ENCODE measurements around the gene ACOT12. TPM values are rescaled to one million over a fixed set of nuclear protein-coding genes. Genes with fewer than 3 reads are reported as not detected.
A peak's percentile ranks its signal among the peaks of the same experiment; 100 is the strongest.
"Not testable (repeated sequence)": the region's sequence is repeated elsewhere in the genome, so short reads cannot be mapped to it uniquely, and the experiment has no call there.

ACOT12 gene
- total RNA-seq, 2 donors from 2014 or later = not detected

DNA sequence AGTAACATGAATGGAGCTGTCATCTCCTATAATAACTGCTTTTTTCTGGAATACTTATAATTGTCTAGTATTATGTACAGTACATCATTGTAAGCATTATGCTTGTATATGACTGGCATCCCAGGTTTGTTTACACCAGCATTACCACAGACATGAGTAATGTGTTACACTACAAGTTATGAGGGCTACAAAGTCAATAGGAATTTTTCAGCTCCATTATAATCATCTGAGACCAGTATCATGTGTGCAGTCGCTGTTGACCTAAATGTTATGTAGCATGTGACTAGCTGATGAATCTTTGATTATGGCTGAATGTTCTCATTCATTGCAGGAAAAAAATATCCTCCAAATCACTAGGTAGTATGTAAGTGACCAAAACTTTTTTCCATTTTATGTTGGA is 90.4 kb downstream of the ACOT12 start:
- intact Hi-C loops (cut with DNase I) = no loop called here
- Histone ChIP-seq H3K27ac (no peak overlapping the region), H3K9me3 (no peaks in the 10 kb centered on the region), H3K36me3 (replicated peaks in 1 of 2; ENCODE audit: insufficient read depth in 1 of 2, low read depth in 2 of 2) (no peaks in the 10 kb centered on the region), H3K27me3 (no peaks in the 10 kb centered on the region), H3K4me3 (no peak overlapping the region), H3K4me1 (peaks cover 26% of the 10 kb centered on the region)
- DNase-seq (no peak), ATAC-seq (no peak)
- WGBS, 2 donors = 68 to 88% methylated on average over 1 of the region's 1 CpG
- TF ChIP-seq POLR2A (IDR thresholded peaks at IDR 0.05) = no peak
- TF ChIP-seq, protein P1, sequence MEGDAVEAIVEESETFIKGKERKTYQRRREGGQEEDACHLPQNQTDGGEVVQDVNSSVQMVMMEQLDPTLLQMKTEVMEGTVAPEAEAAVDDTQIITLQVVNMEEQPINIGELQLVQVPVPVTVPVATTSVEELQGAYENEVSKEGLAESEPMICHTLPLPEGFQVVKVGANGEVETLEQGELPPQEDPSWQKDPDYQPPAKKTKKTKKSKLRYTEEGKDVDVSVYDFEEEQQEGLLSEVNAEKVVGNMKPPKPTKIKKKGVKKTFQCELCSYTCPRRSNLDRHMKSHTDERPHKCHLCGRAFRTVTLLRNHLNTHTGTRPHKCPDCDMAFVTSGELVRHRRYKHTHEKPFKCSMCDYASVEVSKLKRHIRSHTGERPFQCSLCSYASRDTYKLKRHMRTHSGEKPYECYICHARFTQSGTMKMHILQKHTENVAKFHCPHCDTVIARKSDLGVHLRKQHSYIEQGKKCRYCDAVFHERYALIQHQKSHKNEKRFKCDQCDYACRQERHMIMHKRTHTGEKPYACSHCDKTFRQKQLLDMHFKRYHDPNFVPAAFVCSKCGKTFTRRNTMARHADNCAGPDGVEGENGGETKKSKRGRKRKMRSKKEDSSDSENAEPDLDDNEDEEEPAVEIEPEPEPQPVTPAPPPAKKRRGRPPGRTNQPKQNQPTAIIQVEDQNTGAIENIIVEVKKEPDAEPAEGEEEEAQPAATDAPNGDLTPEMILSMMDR (IDR thresholded peaks at IDR 0.05) = no peak

GRCh38 chr5:81302596-81302995 is 91.3 kb downstream of the ACOT12 start:
- Histone ChIP-seq H3K36me3 (replicated peaks in 1 of 2; ENCODE audit: insufficient read depth in 1 of 2, low read depth in 2 of 2) (no peaks in the 10 kb centered on the region), H3K4me1 (peaks cover 26% of the 10 kb centered on the region), H3K4me3 (no peak overlapping the region), H3K27ac (no peak overlapping the region), H3K9me3 (no peaks in the 10 kb centered on the region), H3K27me3 (no peaks in the 10 kb centered on the region)
- DNase-seq (no peak), ATAC-seq (no peak)
- WGBS, 2 donors = 85 to 89% methylated on average over 5 of the region's 5 CpGs
- TF ChIP-seq POLR2A (IDR thresholded peaks at IDR 0.05) = no peak
- TF ChIP-seq, protein P1 (IDR thresholded peaks at IDR 0.05) = no peak
- intact Hi-C loops (cut with DNase I) = no loop called here

DNA sequence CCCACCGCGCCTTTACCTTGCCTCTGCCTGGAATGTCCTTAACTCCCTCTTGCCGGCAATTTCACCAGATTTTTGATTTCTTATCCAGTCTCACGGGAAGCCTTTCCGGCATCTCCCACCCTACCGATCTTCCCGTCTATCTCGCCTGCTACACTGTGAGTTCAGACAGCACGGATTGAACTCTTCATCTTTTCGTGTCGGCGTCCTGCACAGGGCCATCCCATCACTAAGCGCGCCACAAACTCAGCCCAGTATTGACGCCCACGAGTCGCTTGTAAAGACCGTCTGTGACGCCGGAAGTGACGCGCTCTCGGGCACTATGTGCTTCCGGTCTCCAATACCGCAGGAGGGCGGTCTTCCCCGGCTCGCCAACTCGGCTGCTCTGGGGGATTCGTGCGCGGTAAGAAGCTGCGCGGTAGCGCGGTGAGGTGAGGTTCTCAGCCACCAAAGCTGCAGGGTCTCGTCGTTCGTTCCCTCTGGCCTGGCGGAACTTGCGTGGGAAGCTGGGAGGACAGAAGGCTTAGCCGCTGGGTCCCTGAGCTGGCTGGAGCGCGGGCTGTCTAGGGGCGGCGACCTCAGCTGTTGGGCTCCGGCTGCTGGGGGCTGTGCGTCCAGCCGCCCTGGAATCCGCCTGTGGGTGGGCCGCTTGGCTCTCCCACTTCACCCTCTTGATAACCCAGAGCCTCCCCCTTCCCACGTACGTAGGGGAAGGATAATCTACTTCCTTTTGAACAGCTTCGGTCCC is 92.5 kb downstream of the ACOT12 start, which contains the start of gene ZCCHC9:
Gene ZCCHC9 (plus strand): TSS at position 317 of the 745 bp plus-strand sequence. CDS start 3,171 bp downstream, outside the sequence.
- Histone ChIP-seq H3K27ac (peak within 1 kb of the TSS; percentile 68 to 87 (median 82)), H3K4me3 (peak within 1 kb of the TSS; percentile 88), H3K4me1 (peaks cover 26% of the 10 kb centered on the region), H3K36me3 (replicated peaks in 1 of 2; ENCODE audit: insufficient read depth in 1 of 2, low read depth in 2 of 2) (no peaks in the 10 kb centered on the region), H3K27me3 (no peaks in the 10 kb centered on the region), H3K9me3 (no peaks in the 10 kb centered on the region)
- peak; percentile 91 to 94 (median 93) for DNase-seq
- TF ChIP-seq POLR2A (IDR thresholded peaks at IDR 0.05) = peak; percentile 76 to 92 (median 91)
- TF ChIP-seq, protein P1 (IDR thresholded peaks at IDR 0.05) = peak in 5 of 7 experiments; percentile 16 to 53 (median 46)
- peak; percentile 97 for ATAC-seq
- intact Hi-C loops (cut with DNase I) = no loop called here
- WGBS, 2 donors = 0 to 1% methylated on average over 31 to 54 of the region's 54 CpGs

- peak overlapping the region; percentile 68 to 87 (median 82) for H3K27ac ChIP-seq
- TF ChIP-seq, protein P1 (IDR thresholded peaks at IDR 0.05) = no peak
- TF ChIP-seq POLR2A (IDR thresholded peaks at IDR 0.05) = no peak
- H3K4me3 ChIP-seq = peak overlapping the region; percentile 88
- no peaks in the 10 kb centered on the region for H3K27me3 ChIP-seq
- no peaks in the 10 kb centered on the region for H3K36me3 ChIP-seq (replicated peaks in 1 of 2; ENCODE audit: insufficient read depth in 1 of 2, low read depth in 2 of 2)
- intact Hi-C loops (cut with DNase I) = no loop called here
- peaks cover 26% of the 10 kb centered on the region for H3K4me1 ChIP-seq
- ATAC-seq = no peak
- WGBS, 2 donors = 0 to 2% methylated on average over 2 of the region's 2 CpGs
- DNase-seq = no peak
- no peaks in the 10 kb centered on the region for H3K9me3 ChIP-seq
Measured at GRCh38 chr5:81300921-81301270, 93.0 kb downstream of the ACOT12 start.

DNA sequence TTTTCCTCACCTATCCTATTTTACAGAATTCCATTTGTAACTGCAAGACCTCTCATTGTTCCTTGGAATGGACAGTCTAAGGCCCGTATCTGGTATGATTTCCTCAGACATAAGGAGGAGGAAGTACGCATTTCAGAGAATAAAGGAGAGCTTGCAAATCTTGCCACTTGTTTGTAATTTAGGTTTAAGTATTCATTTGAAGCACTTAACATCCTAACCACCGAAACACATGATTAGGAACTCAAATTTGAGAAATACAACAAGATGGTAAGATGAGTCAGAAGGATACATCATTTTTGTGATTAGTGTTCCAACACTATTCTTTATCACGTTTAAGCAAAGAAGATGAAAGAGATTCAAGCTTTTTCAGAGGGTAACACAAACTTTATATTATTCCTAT is 96.4 kb downstream of the ACOT12 start:
- no peak for TF ChIP-seq POLR2A (IDR thresholded peaks at IDR 0.05)
- TF ChIP-seq, protein P1 (IDR thresholded peaks at IDR 0.05) = no peak
- ATAC-seq (no peak), DNase-seq (no peak)
- 74 to 81% methylated on average over 4 of the region's 4 CpGs for WGBS, 2 donors
- Histone ChIP-seq H3K27me3 (no peaks in the 10 kb centered on the region), H3K9me3 (no peaks in the 10 kb centered on the region), H3K36me3 (replicated peaks in 1 of 2; ENCODE audit: insufficient read depth in 1 of 2, low read depth in 2 of 2) (no peaks in the 10 kb centered on the region), H3K27ac (no peak overlapping the region), H3K4me1 (peaks cover 24% of the 10 kb centered on the region), H3K4me3 (no peak overlapping the region)
- intact Hi-C loops (cut with DNase I) = no loop called here

- H3K27ac ChIP-seq; DNase-seq; ATAC-seq; H3K4me3 ChIP-seq; intact Hi-C loops (cut with DNase I); H3K9me3 ChIP-seq; H3K36me3 ChIP-seq (replicated peaks in 1 of 2; ENCODE audit: insufficient read depth in 1 of 2, low read depth in 2 of 2); H3K27me3 ChIP-seq; H3K4me1 ChIP-seq: not testable (repeated sequence)
- WGBS, 2 donors = 93 to 94% methylated on average over 5 of the region's 5 CpGs
Measured at GRCh38 chr5:81294021-81294420, 99.9 kb downstream of the ACOT12 start.

Measured in body of pancreas (tissue), 4 donors.